H1 (cell line): ENCODE measurements around the gene CD52. TPM values are rescaled to one million over a fixed set of nuclear protein-coding genes. Genes with fewer than 3 reads are reported as not detected.

Experiments used
- CTCF ChIA-PET: fragments of 300-600 bp; sonication (Branson Sonifier 250); formaldehyde crosslinking; loops from one replicate; lab custom pipeline; 2021; ENCODE audit not compliant: partially characterized antibody; lab: Charles Lee
- POLR2A ChIA-PET: fragments of 300-600 bp; sonication (Branson Sonifier 250); formaldehyde crosslinking; loops from one replicate; lab custom pipeline; 2021; ENCODE audit warnings: inconsistent platforms; ENCODE audit not compliant: partially characterized antibody; lab: Charles Lee
- DNase-seq, 2 experiments: peaks; one replicate each; pipeline versions ENCODE4 v3.0.0 to v3.0.0-alpha.2; 2010 to 2022; ENCODE audit warnings: low spot score in 2 of 2, low read depth in 1 of 2, mixed read lengths in 1 of 2
- FAIRE-seq: peaks from 2 replicates; lab custom pipeline; 2011; peaks lifted over from hg19 to GRCh38; lab: Jason Lieb, UNC
- H2AFZ ChIP-seq: 2 replicates; pipeline ENCODE4 v1.8.1; 2012; ENCODE audit warnings: low read length, inconsistent platforms
- H2AK5ac ChIP-seq: 2 replicates; pipeline ENCODE4 v1.6.1; 2013; ENCODE audit warnings: low read depth, low read length
- H2BK120ac ChIP-seq: replicated peaks from 2 replicates; pipeline ENCODE3; 2013; ENCODE audit warnings: low read depth, low read length, inconsistent platforms
- H2BK12ac ChIP-seq: 2 replicates; pipeline ENCODE4 v1.6.1; 2013; ENCODE audit warnings: low read depth, low read length
- H2BK15ac ChIP-seq: 2 replicates; pipeline ENCODE4 v1.6.1; 2013; ENCODE audit warnings: low read length
- H2BK20ac ChIP-seq: 2 replicates; pipeline ENCODE4 v1.6.1; 2013; ENCODE audit warnings: low read length
- H2BK5ac ChIP-seq: 2 replicates; pipeline ENCODE4 v1.6.1; 2013; ENCODE audit warnings: low read depth, low read length
- H3K14ac ChIP-seq: 2 replicates; pipeline ENCODE4 v1.6.1; 2013; ENCODE audit warnings: inconsistent platforms; ENCODE audit not compliant: insufficient read length
- H3K18ac ChIP-seq: 2 replicates; pipeline ENCODE4 v1.6.1; 2013; ENCODE audit warnings: low read length; ENCODE audit errors: extremely low read depth
- H3K23ac ChIP-seq: 2 replicates; pipeline ENCODE4 v1.6.1; 2013; ENCODE audit warnings: inconsistent platforms; ENCODE audit not compliant: insufficient read length
- H3K23me2 ChIP-seq: 2 replicates; pipeline ENCODE4 v1.6.1; 2013; ENCODE audit warnings: low read depth, low read length
- H3K27ac ChIP-seq: 2 replicates; pipeline ENCODE4 v1.6.1; 2011; ENCODE audit warnings: low read depth, low read length, inconsistent platforms
- H3K27me3 ChIP-seq, 4 experiments: replicated peaks in 1 of 4; 1 replicate in 1 of 4; 2 replicates in 3 of 4; pipeline versions ENCODE4 v1.6.1 to v1.8.1; 2011 to 2013; ENCODE audit warnings: low read length in 3 of 4, mild to moderate bottlenecking in 3 of 4, inconsistent platforms in 2 of 4, mixed read lengths in 2 of 4, moderate library complexity in 1 of 4; ENCODE audit not compliant: control insufficient read depth in 3 of 4, insufficient read depth in 3 of 4; ENCODE audit errors: extremely low read depth in 1 of 4
- H3K36me3 ChIP-seq, 4 experiments: 2 replicates each; pipeline versions ENCODE4 v1.6.1 to v1.8.1; 2011 to 2013; ENCODE audit warnings: mild to moderate bottlenecking in 4 of 4, low read length in 3 of 4, moderate library complexity in 2 of 4, control low read depth in 1 of 4, inconsistent platforms in 1 of 4; ENCODE audit not compliant: insufficient read depth in 4 of 4, control insufficient read depth in 2 of 4
- H3K4ac ChIP-seq: replicated peaks from 2 replicates; pipeline ENCODE3; 2013; ENCODE audit warnings: low read length, low read depth, mixed read lengths, inconsistent platforms; ENCODE audit not compliant: insufficient read length
- H3K4me1 ChIP-seq, 4 experiments: replicated peaks in 1 of 4; 1 replicate in 1 of 4; 2 replicates in 3 of 4; pipeline versions ENCODE4 v1.6.1 to v1.8.1; 2011 to 2013; ENCODE audit warnings: low read length in 3 of 4, inconsistent platforms in 2 of 4, mixed read lengths in 1 of 4; ENCODE audit not compliant: insufficient read depth in 4 of 4, control insufficient read depth in 3 of 4
- H3K4me2 ChIP-seq, 2 experiments: 2 replicates each; pipeline versions ENCODE4 v1.6.1 to v1.8.1; 2011 to 2013; ENCODE audit warnings: low read depth in 2 of 2, low read length in 2 of 2, control low read depth in 1 of 2, inconsistent platforms in 1 of 2, mild to moderate bottlenecking in 1 of 2; ENCODE audit not compliant: insufficient read depth in 1 of 2
- H3K4me3 ChIP-seq, 4 experiments: fragments of 200-600, 300-600 bp in 1 of 4; sonication (generic), shearing (Covaris generic), sonication (Bioruptor Twin) in 1 of 4; 2 replicates each; pipeline versions ENCODE4 v1.5.1 to v1.8.1; 2011 to 2016; ENCODE audit warnings: low read length in 4 of 4, low read depth in 3 of 4, control low read depth in 2 of 4, inconsistent platforms in 2 of 4, mild to moderate bottlenecking in 2 of 4, mixed read lengths in 1 of 4, moderate library complexity in 1 of 4; ENCODE audit not compliant: insufficient read depth in 2 of 4; ENCODE audit errors: extremely low read depth in 1 of 4
- H3K56ac ChIP-seq: replicated peaks from 2 replicates; pipeline ENCODE3; 2013; ENCODE audit warnings: low read depth, mild to moderate bottlenecking, mixed read lengths, low read length, inconsistent platforms; ENCODE audit not compliant: insufficient read length
- H3K79me1 ChIP-seq: 2 replicates; pipeline ENCODE4 v1.6.1; 2013; ENCODE audit warnings: low read depth, low read length, control low read depth
- H3K79me2 ChIP-seq, 2 experiments: 2 replicates each; pipeline versions ENCODE4 v1.6.1 to v1.8.1; 2012 to 2013; ENCODE audit warnings: low read length in 2 of 2, mild to moderate bottlenecking in 2 of 2, inconsistent platforms in 1 of 2; ENCODE audit not compliant: insufficient read depth in 2 of 2, control insufficient read depth in 1 of 2
- H3K9ac ChIP-seq, 4 experiments: replicated peaks in 1 of 4; 1 replicate in 1 of 4; 2 replicates in 3 of 4; pipeline versions ENCODE4 v1.6.1 to v1.8.1; 2011 to 2013; ENCODE audit warnings: low read depth in 3 of 4, low read length in 3 of 4, control low read depth in 2 of 4, mild to moderate bottlenecking in 2 of 4, moderate library complexity in 2 of 4, inconsistent platforms in 1 of 4; ENCODE audit errors: extremely low read depth in 1 of 4
- H3K9me3 ChIP-seq, 2 experiments: 2 replicates each; pipeline versions ENCODE4 v1.6.1 to v1.8.1; 2012 to 2013; ENCODE audit warnings: mild to moderate bottlenecking in 2 of 2, moderate library complexity in 2 of 2, control low read depth in 1 of 2, inconsistent platforms in 1 of 2, low read depth in 1 of 2, low read length in 1 of 2, mixed read lengths in 1 of 2; ENCODE audit not compliant: insufficient read depth in 2 of 2
- H4K20me1 ChIP-seq, 2 experiments: replicated peaks in 1 of 2; 2 replicates each; pipeline versions ENCODE3 to v1.8.1; 2011 to 2013; ENCODE audit warnings: inconsistent platforms in 2 of 2, low read length in 2 of 2, mild to moderate bottlenecking in 1 of 2; ENCODE audit not compliant: insufficient read depth in 2 of 2, control insufficient read depth in 1 of 2
- H4K5ac ChIP-seq: 2 replicates; pipeline ENCODE4 v1.6.1; 2013; ENCODE audit warnings: low read length, low read depth, mixed read lengths, inconsistent platforms; ENCODE audit not compliant: insufficient read length
- H4K8ac ChIP-seq: 2 replicates; pipeline ENCODE4 v1.8.0; 2013; ENCODE audit warnings: mild to moderate bottlenecking, moderate library complexity, low read length, inconsistent platforms; ENCODE audit not compliant: insufficient read depth; ENCODE audit errors: extremely low read depth
- H4K91ac ChIP-seq: replicated peaks from 2 replicates; pipeline ENCODE3; 2013; ENCODE audit warnings: low read length, mixed read lengths, inconsistent platforms; ENCODE audit not compliant: insufficient read length
- BCL11A ChIP-seq, 2 experiments: IDR thresholded peaks; one replicate each; pipeline ENCODE4 v1.6.1; 2011; ENCODE audit warnings: low read depth in 2 of 2, low read length in 2 of 2, mild to moderate bottlenecking in 2 of 2
- CHD2 ChIP-seq: IDR thresholded peaks from 2 replicates; pipeline ENCODE4 v1.6.1; 2012; ENCODE audit warnings: low read length, improper control_type of control experiment
- POLR2A ChIP-seq, 2 experiments: IDR thresholded peaks; 1 replicate in 1 of 2; 2 replicates in 1 of 2; pipeline ENCODE4 v1.6.1; 2011; ENCODE audit warnings: low read depth in 2 of 2, low read length in 2 of 2, mild to moderate bottlenecking in 2 of 2; ENCODE audit errors: control extremely low read depth in 1 of 2
- SUZ12 ChIP-seq: fragments of 200-600 bp; sonication (generic); IDR thresholded peaks from 2 replicates; pipeline ENCODE4 v1.6.1; 2012; ENCODE audit warnings: mild to moderate bottlenecking, inconsistent platforms, low read length, moderate library complexity, mixed read lengths
- WGBS, 2 experiments: shearing (Covaris generic) in 1 of 2; methylation state at CpG; one replicate each; pipeline versions ENCODE4 v1.1.6 to v1.1.7; 2013 to 2015; ENCODE audit warnings: low lambda C conversion rate in 2 of 2, mixed read lengths in 2 of 2, inconsistent platforms in 1 of 2, low coverage in 1 of 2, missing lambda C conversion rate in 1 of 2; ENCODE audit not compliant: insufficient replicate concordance in 2 of 2, insufficient coverage in 1 of 2, insufficient read length in 1 of 2; ENCODE audit errors: extremely low coverage in 1 of 2, missing lambda C conversion rate in 1 of 2; 5-methylcytosine and 5-hydroxymethylcytosine counted together
- polyA plus RNA-seq, 7 experiments: library from polyadenylated mRNA; depleted of rRNA in 3 of 7; stranded (reverse) in 5 of 7; unstranded in 2 of 7; fragments of >200 nt in 5 of 7; fragments of 200-250 nt in 2 of 7; gene quantifications; 1 replicate in 5 of 7; 2 replicates in 1 of 7; 4 replicates in 1 of 7; pipeline versions ENCODE4 v1.2.1 to v1.2.3, GENCODE V29; 2011 to 2013; ENCODE audit warnings: missing spikeins in 2 of 7, mixed read lengths in 2 of 7
- total RNA-seq: library from RNA; stranded (reverse); fragmentation: NEBNext Ultra II Directional; extraction: Animal tissue kit (Norgen Biotek cat#: 25700); gene quantifications from 2 replicates; pipeline ENCODE4 v1.2.1, GENCODE V29; 2021

Gene CD52
- total and polyA plus RNA-seq, 2 of the 8 experiments (the other 6 are each of a cell fraction or from before 2014, with no cell fraction given), result 2.4 to 3.1 TPM

DNA sequence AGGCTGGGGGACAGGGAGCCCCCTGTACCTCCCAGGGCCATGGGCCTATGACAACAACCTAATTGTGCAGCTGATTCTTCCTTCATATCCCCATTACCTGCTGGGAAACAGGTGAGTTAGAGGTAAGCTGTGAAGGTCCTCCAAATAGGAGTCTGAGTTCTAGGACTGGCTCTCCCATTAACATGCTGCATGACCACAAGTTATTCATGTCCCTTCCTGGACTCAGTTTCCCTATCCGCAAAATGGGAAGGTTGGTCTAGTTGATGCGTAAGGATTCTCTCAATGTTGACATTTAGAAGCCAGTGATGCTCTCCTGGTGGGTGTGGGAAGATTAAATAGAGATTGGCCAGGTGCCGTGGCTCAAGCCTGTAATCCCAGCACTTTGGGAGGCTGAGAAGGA lies 50.7 kb downstream of the CD52 start:
- Histone ChIP-seq H2BK5ac (no peak overlapping the region), H3K23me2 (no peaks in the 10 kb centered on the region), H3K14ac (no peak overlapping the region), H2BK15ac (no peak overlapping the region), H3K79me1 (no peaks in the 10 kb centered on the region), H3K4ac (no peak overlapping the region), H3K4me1 (no peaks in the 10 kb centered on the region; a peak in 1 of 7 replicates), H4K20me1 (no peaks in the 10 kb centered on the region), H3K4me3 (no peak overlapping the region), H3K27me3 (peaks cover 0 to 6% (median 2%) of the 10 kb centered on the region in 4 experiments; a peak in 2 of 7 replicates), H3K36me3 (no peaks in the 10 kb centered on the region), H2BK12ac (no peak overlapping the region), H2BK20ac (no peak overlapping the region), H3K4me2 (no peak overlapping the region), H3K9ac (no peak overlapping the region), H3K23ac (no peak overlapping the region), H2AK5ac (no peak overlapping the region), H3K79me2 (no peaks in the 10 kb centered on the region), H2BK120ac (no peak overlapping the region), H4K91ac (no peak overlapping the region), H4K8ac (no peak overlapping the region), H4K5ac (no peak overlapping the region), H3K18ac (no peak overlapping the region), H3K27ac (no peak overlapping the region), H3K9me3 (no peaks in the 10 kb centered on the region), H3K56ac (no peak overlapping the region), H2AFZ (no peak overlapping the region)
- ChIA-PET CTCF (interaction anchor here (0.6 to 14.1 kb wide), 3 partner anchors 20 to 85 kb away, joined by 3 to 297 read pairs (median 3); partner anchors contain the start of gene SH3BGRL3), POLR2A (interaction anchor here (0.6 to 1.3 kb wide), 2 partner anchors 19 to 32 kb away, joined by 3 to 4 read pairs; no protein-coding TSS in a partner anchor)
- DNase-seq, result no peak
- WGBS, 2 experiments, result 85% methylated on average over 3 of the region's 3 CpGs; no CpG with 5 or more reads in 1 of the 2 experiments
- no peak for FAIRE-seq
- TF ChIP-seq BCL11A (IDR thresholded peaks at IDR 0.05; ENCODE audit: low read depth in 2 of 2, low read length in 2 of 2) (no peak), POLR2A (IDR thresholded peaks at IDR 0.05; ENCODE audit: control extremely low read depth in 1 of 2, low read depth in 2 of 2, low read length in 2 of 2) (no peak), SUZ12 (no peak), CHD2 (no peak)
